Measurements from ENCODE around the gene IFITM2. TPM values are rescaled to one million over a fixed set of nuclear protein-coding genes. Genes with fewer than 3 reads are reported as not detected.

IFITM2 gene
- total and polyA plus RNA-seq, 2 of the 13 experiments (the other 11 are each of a cell fraction or from before 2014, with no cell fraction given): 13.8 to 267 TPM

- CTCF ChIA-PET (ENCODE audit: low intra/inter-chr PET ratio, low total read pairs): no interaction called here
- in situ Hi-C loops (cut with HindIII; ENCODE audit: extremely low pct_ligation_motif_present, low pct_unique_long_range_greater_than_20kb): no loop called here
- no peak for ATAC-seq
These were observed 48.2 kb upstream of the IFITM2 start for GRCh38 chr11:259413-259812.

More at GRCh38 chr11:259413-259812, 48.2 kb upstream of the IFITM2 start:
- Histone ChIP-seq H3K27me3 (ENCODE audit: control insufficient read depth in 1 of 2, insufficient read depth in 2 of 2, low read length in 2 of 2) (peaks cover 0 to 7% of the 10 kb centered on the region in 2 experiments; a peak in 1 of 5 replicates), H3K36me3 (replicated peaks in 1 of 2; ENCODE audit: control insufficient read depth in 1 of 2, insufficient read depth in 2 of 2, low read length in 2 of 2) (no peaks in the 10 kb centered on the region), H3K9ac (ENCODE audit: insufficient read depth, low read depth, low read length) (no peak overlapping the region), H3K27ac (ENCODE audit: extremely low read length, insufficient read depth, low read length) (no peak overlapping the region), H4K20me1 (ENCODE audit: insufficient read depth, low read length) (no peaks in the 10 kb centered on the region), H3K4me3 (replicated peaks in 1 of 3; ENCODE audit: insufficient read depth in 1 of 3, low read depth in 2 of 3, low read length in 3 of 3) (no peak overlapping the region), H3K4me2 (ENCODE audit: low read depth, low read length) (no peak overlapping the region), H3K9me3 (ENCODE audit: low read length) (no peaks in the 10 kb centered on the region), H3K4me1 (ENCODE audit: insufficient read depth, low read length) (peaks cover 8% of the 10 kb centered on the region; the same call in 1 of the 2 replicates), H2AFZ (ENCODE audit: low read length) (no peak overlapping the region), H3K79me2 (ENCODE audit: insufficient read depth, low read length) (no peaks in the 10 kb centered on the region)
- no peak for TF ChIP-seq RFXANK (CRISPR knock-in tag; IDR thresholded peaks at IDR 0.05)
- TF ChIP-seq ZNF362 (CRISPR knock-in tag; IDR thresholded peaks at IDR 0.05; ENCODE audit: borderline replicate concordance): no peak
- TF ChIP-seq ZNF747 (CRISPR knock-in tag; IDR thresholded peaks at IDR 0.05; ENCODE audit: borderline replicate concordance): no peak
- TF ChIP-seq CENPBD1 (CRISPR knock-in tag; IDR thresholded peaks at IDR 0.05; ENCODE audit: borderline replicate concordance, low read depth): no peak
- no peak for TF ChIP-seq SMAD9 (CRISPR knock-in tag; IDR thresholded peaks at IDR 0.05)
- no peak for TF ChIP-seq ZNF235 (CRISPR knock-in tag; IDR thresholded peaks at IDR 0.05; ENCODE audit: borderline replicate concordance)
- TF ChIP-seq TRIM24 (CRISPR knock-in tag; IDR thresholded peaks at IDR 0.05): no peak
- no peak for TF ChIP-seq NCOA2 (CRISPR knock-in tag; IDR thresholded peaks at IDR 0.05)
- TF ChIP-seq SMC3 (IDR thresholded peaks at IDR 0.05; ENCODE audit: low read length): no peak
- TF ChIP-seq KLF15 (CRISPR knock-in tag; IDR thresholded peaks at IDR 0.05; ENCODE audit: borderline replicate concordance): no peak
- no peak for TF ChIP-seq RBAK (CRISPR knock-in tag; IDR thresholded peaks at IDR 0.05)
- no peak for TF ChIP-seq ZNF513 (CRISPR knock-in tag; conservative IDR thresholded peaks at IDR 0.05)
- TF ChIP-seq, protein P1, sequence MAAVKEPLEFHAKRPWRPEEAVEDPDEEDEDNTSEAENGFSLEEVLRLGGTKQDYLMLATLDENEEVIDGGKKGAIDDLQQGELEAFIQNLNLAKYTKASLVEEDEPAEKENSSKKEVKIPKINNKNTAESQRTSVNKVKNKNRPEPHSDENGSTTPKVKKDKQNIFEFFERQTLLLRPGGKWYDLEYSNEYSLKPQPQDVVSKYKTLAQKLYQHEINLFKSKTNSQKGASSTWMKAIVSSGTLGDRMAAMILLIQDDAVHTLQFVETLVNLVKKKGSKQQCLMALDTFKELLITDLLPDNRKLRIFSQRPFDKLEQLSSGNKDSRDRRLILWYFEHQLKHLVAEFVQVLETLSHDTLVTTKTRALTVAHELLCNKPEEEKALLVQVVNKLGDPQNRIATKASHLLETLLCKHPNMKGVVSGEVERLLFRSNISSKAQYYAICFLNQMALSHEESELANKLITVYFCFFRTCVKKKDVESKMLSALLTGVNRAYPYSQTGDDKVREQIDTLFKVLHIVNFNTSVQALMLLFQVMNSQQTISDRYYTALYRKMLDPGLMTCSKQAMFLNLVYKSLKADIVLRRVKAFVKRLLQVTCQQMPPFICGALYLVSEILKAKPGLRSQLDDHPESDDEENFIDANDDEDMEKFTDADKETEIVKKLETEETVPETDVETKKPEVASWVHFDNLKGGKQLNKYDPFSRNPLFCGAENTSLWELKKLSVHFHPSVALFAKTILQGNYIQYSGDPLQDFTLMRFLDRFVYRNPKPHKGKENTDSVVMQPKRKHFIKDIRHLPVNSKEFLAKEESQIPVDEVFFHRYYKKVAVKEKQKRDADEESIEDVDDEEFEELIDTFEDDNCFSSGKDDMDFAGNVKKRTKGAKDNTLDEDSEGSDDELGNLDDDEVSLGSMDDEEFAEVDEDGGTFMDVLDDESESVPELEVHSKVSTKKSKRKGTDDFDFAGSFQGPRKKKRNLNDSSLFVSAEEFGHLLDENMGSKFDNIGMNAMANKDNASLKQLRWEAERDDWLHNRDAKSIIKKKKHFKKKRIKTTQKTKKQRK (IDR thresholded peaks at IDR 0.05; ENCODE audit: low read length): no peak
- POLR2A ChIA-PET: no interaction called here
- no TSS peak for BruUV-seq (replicated peaks)
- intact Hi-C loops (cut with micrococcal nuclease; ENCODE audit: unreplicated experiment): no loop called here
- FAIRE-seq (no peak), DNase-seq (ENCODE audit: low spot score) (no peak)
- 42% methylated on average over 10 of the region's 10 CpGs for WGBS (ENCODE audit: low lambda C conversion rate)

Data from HepG2 (cell line).